HepG2 (cell line): ENCODE measurements around the gene PWP1. TPM values are rescaled to one million over a fixed set of nuclear protein-coding genes. Genes with fewer than 3 reads are reported as not detected.
A peak's percentile ranks its signal among the peaks of the same experiment; 100 is the strongest.

ENCODE experiments used
- AGO2 ChIP-seq: fragments of 200-400 bp; formaldehyde crosslinking; optimal IDR thresholded peaks from 2 replicates; pipeline ENCODE3; 2017; ENCODE audit warnings: mild to moderate bottlenecking, low read depth, low read length, moderate library complexity
- CHD2 ChIP-seq: IDR thresholded peaks from 2 replicates; pipeline ENCODE4 v1.6.1; 2011; ENCODE audit warnings: low read depth, low read length, improper control_type of control experiment
- CHD4 ChIP-seq: fragments of 200-600 bp; sonication (generic); IDR thresholded peaks from 2 replicates; pipeline ENCODE4 v1.7.0; 2017; ENCODE audit warnings: mild to moderate bottlenecking, low read length, borderline replicate concordance
- EHMT2 ChIP-seq: fragments of 200-600 bp; sonication (generic); IDR thresholded peaks from 2 replicates; pipeline ENCODE4 v1.7.0; 2017; ENCODE audit warnings: antibody characterized with exemption, low read depth, low read length, borderline replicate concordance
- JUND ChIP-seq: sonication (generic); formaldehyde crosslinking; IDR thresholded peaks from 2 replicates; pipeline ENCODE4 v1.8.0; 2022; ENCODE audit warnings: mild to moderate bottlenecking, missing genetic modification reagents
- MEIS1 ChIP-seq: sonication (generic); formaldehyde crosslinking; IDR thresholded peaks from 2 replicates; pipeline ENCODE4 v1.9.0; 2021; ENCODE audit warnings: mild to moderate bottlenecking, missing genetic modification reagents, moderate library complexity, borderline replicate concordance
- MIER3 ChIP-seq: IDR thresholded peaks from 2 replicates; pipeline ENCODE4 v1.6.1; 2016; ENCODE audit warnings: missing compliant biosample characterization, borderline replicate concordance
- NPAS2 ChIP-seq: sonication (generic); formaldehyde crosslinking; IDR thresholded peaks from 2 replicates; pipeline ENCODE4 v1.8.0; 2022; ENCODE audit warnings: mild to moderate bottlenecking, missing genetic modification reagents, borderline replicate concordance
- TMF1 ChIP-seq: sonication (generic); formaldehyde crosslinking; IDR thresholded peaks from 2 replicates; pipeline ENCODE4 v1.8.1; 2022; ENCODE audit warnings: low read depth, missing genetic modification reagents
- ZFX ChIP-seq: sonication (generic); formaldehyde crosslinking; IDR thresholded peaks from 2 replicates; pipeline ENCODE4 v1.4.0; 2020; ENCODE audit warnings: mild to moderate bottlenecking, low read depth, missing genetic modification reagents, moderate library complexity
- ZKSCAN1 ChIP-seq: fragments of 150-350 bp; IDR thresholded peaks from 2 replicates; pipeline ENCODE4 v1.6.1; 2014; ENCODE audit warnings: low read length
- ZMYM3 ChIP-seq: sonication (generic); formaldehyde crosslinking; IDR thresholded peaks from 2 replicates; pipeline ENCODE4 v1.5.1; 2020; ENCODE audit warnings: mild to moderate bottlenecking, missing genetic modification reagents
- ZMYM4 ChIP-seq: sonication (generic); formaldehyde crosslinking; IDR thresholded peaks from 2 replicates; pipeline ENCODE4 v1.8.1; 2023; ENCODE audit warnings: mild to moderate bottlenecking, missing genetic modification reagents
- ZNF367 ChIP-seq: sonication (generic); formaldehyde crosslinking; IDR thresholded peaks from 2 replicates; pipeline ENCODE4 v1.4.0; 2020; ENCODE audit warnings: missing genetic modification reagents, borderline replicate concordance
- ZNF468 ChIP-seq: sonication (generic); formaldehyde crosslinking; IDR thresholded peaks from 2 replicates; pipeline ENCODE4 v1.8.0; 2022; ENCODE audit warnings: mild to moderate bottlenecking, moderate library complexity, missing genetic modification reagents
- ZNF660 ChIP-seq: sonication (generic); formaldehyde crosslinking; IDR thresholded peaks from 2 replicates; pipeline ENCODE4 v1.5.1; 2020; ENCODE audit warnings: mild to moderate bottlenecking, low read depth, missing genetic modification reagents, borderline replicate concordance
- ZNF709 ChIP-seq: sonication (generic); formaldehyde crosslinking; IDR thresholded peaks from 2 replicates; pipeline ENCODE4 v1.5.0; 2020; ENCODE audit warnings: mild to moderate bottlenecking, missing genetic modification reagents
- ZNF768 ChIP-seq: sonication (generic); formaldehyde crosslinking; IDR thresholded peaks from 2 replicates; pipeline ENCODE4 v1.4.0; 2020; ENCODE audit warnings: missing genetic modification reagents
- ZNF850 ChIP-seq: sonication (generic); formaldehyde crosslinking; conservative IDR thresholded peaks from 2 replicates; pipeline ENCODE4 v1.9.0; 2021; ENCODE audit warnings: mild to moderate bottlenecking, missing genetic modification reagents
- polyA plus RNA-seq, 8 experiments: library from polyadenylated mRNA; depleted of rRNA in 3 of 8; stranded (reverse) in 7 of 8; unstranded in 1 of 8; fragments of >200 nt; fragmentation: Illumina TruSeq in 4 of 8; extraction: Trizol in 4 of 8; gene quantifications; 2 replicates each; pipeline versions ENCODE4 v1.2.1 to v1.2.3, GENCODE V29; 2011 to 2016; ENCODE audit warnings: low read depth in 4 of 8, missing spikeins in 1 of 8, mixed read lengths in 1 of 8; ENCODE audit not compliant: insufficient read depth in 1 of 8
- total RNA-seq, 5 experiments: library from RNA; depleted of rRNA; stranded (reverse); fragments of >200 nt; fragmentation: Illumina TruSeq; extraction: Trizol; gene quantifications; 2 replicates each; pipeline ENCODE4 v1.2.3, GENCODE V29; 2016; ENCODE audit warnings: low read depth in 1 of 5
- TF ChIP-seq, protein P1 (sequence below): IDR thresholded peaks from 2 replicates; pipeline ENCODE4 v1.6.1; 2016; ENCODE audit warnings: missing compliant biosample characterization, missing genetic modification reagents, borderline replicate concordance
- TF ChIP-seq, protein P2 (sequence below): sonication (generic); formaldehyde crosslinking; IDR thresholded peaks from 2 replicates; pipeline ENCODE4 v1.8.0; 2022; ENCODE audit warnings: mild to moderate bottlenecking, missing genetic modification reagents
- TF ChIP-seq, protein P3 (sequence below), 2 experiments: sonication (generic) in 1 of 2; formaldehyde crosslinking in 1 of 2; IDR thresholded peaks; 2 replicates each; pipeline versions ENCODE4 v1.6.1 to v1.9.0; 2014 to 2022; ENCODE audit warnings: antibody characterized with exemption in 1 of 2, borderline replicate concordance in 1 of 2, inconsistent platforms in 1 of 2, low read depth in 1 of 2, missing genetic modification reagents in 1 of 2

The PWP1 gene
- total and polyA plus RNA-seq, 2 of the 13 experiments (the other 11 are each of a cell fraction or from before 2014, with no cell fraction given) = 65.9 to 70.2 TPM

- TF ChIP-seq CHD4 (no peak), ZNF850 (no peak), ZNF367 (CRISPR knock-in tag) (no peak; the same call in 1 of the 2 replicates), MEIS1 (CRISPR knock-in tag) (no peak), ZFX (CRISPR knock-in tag) (peak; percentile 94), AGO2 (no peak), ZMYM3 (CRISPR knock-in tag) (no peak), ZNF660 (no peak), ZNF468 (CRISPR knock-in tag) (no peak), CHD2 (peak; percentile 87), ZNF768 (CRISPR knock-in tag) (peak; percentile 49; the same call in 1 of the 2 replicates), EHMT2 (no peak), ZMYM4 (CRISPR knock-in tag) (peak; percentile 88), TMF1 (CRISPR knock-in tag) (no peak), NPAS2 (CRISPR knock-in tag) (no peak), JUND (CRISPR knock-in tag) (no peak), ZNF709 (CRISPR knock-in tag) (no peak), MIER3 (no peak), ZKSCAN1 (no peak)
- TF ChIP-seq, protein P1, sequence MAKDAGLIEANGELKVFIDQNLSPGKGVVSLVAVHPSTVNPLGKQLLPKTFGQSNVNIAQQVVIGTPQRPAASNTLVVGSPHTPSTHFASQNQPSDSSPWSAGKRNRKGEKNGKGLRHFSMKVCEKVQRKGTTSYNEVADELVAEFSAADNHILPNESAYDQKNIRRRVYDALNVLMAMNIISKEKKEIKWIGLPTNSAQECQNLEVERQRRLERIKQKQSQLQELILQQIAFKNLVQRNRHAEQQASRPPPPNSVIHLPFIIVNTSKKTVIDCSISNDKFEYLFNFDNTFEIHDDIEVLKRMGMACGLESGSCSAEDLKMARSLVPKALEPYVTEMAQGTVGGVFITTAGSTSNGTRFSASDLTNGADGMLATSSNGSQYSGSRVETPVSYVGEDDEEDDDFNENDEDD (CRISPR knock-in tag) = peak; percentile 69; the same call in 1 of the 2 replicates
- TF ChIP-seq, protein P2, sequence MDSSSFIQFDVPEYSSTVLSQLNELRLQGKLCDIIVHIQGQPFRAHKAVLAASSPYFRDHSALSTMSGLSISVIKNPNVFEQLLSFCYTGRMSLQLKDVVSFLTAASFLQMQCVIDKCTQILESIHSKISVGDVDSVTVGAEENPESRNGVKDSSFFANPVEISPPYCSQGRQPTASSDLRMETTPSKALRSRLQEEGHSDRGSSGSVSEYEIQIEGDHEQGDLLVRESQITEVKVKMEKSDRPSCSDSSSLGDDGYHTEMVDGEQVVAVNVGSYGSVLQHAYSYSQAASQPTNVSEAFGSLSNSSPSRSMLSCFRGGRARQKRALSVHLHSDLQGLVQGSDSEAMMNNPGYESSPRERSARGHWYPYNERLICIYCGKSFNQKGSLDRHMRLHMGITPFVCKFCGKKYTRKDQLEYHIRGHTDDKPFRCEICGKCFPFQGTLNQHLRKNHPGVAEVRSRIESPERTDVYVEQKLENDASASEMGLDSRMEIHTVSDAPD = no peak
- TF ChIP-seq, protein P3, sequence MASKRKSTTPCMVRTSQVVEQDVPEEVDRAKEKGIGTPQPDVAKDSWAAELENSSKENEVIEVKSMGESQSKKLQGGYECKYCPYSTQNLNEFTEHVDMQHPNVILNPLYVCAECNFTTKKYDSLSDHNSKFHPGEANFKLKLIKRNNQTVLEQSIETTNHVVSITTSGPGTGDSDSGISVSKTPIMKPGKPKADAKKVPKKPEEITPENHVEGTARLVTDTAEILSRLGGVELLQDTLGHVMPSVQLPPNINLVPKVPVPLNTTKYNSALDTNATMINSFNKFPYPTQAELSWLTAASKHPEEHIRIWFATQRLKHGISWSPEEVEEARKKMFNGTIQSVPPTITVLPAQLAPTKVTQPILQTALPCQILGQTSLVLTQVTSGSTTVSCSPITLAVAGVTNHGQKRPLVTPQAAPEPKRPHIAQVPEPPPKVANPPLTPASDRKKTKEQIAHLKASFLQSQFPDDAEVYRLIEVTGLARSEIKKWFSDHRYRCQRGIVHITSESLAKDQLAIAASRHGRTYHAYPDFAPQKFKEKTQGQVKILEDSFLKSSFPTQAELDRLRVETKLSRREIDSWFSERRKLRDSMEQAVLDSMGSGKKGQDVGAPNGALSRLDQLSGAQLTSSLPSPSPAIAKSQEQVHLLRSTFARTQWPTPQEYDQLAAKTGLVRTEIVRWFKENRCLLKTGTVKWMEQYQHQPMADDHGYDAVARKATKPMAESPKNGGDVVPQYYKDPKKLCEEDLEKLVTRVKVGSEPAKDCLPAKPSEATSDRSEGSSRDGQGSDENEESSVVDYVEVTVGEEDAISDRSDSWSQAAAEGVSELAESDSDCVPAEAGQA (IDR thresholded peaks at IDR 0.05; ENCODE audit: low read depth) = no peak
- TF ChIP-seq, protein P3 (CRISPR knock-in tag; IDR thresholded peaks at IDR 0.05; ENCODE audit: borderline replicate concordance) = peak; percentile 26; the same call in 1 of the 2 replicates
Observed at GRCh38 chr12:107760809-107761501, 75.4 kb downstream of the PWP1 start, which contains the start of gene PRDM4 (continued).
